ENCODE measurements around the gene DEDD.

The DEDD gene

DNA sequence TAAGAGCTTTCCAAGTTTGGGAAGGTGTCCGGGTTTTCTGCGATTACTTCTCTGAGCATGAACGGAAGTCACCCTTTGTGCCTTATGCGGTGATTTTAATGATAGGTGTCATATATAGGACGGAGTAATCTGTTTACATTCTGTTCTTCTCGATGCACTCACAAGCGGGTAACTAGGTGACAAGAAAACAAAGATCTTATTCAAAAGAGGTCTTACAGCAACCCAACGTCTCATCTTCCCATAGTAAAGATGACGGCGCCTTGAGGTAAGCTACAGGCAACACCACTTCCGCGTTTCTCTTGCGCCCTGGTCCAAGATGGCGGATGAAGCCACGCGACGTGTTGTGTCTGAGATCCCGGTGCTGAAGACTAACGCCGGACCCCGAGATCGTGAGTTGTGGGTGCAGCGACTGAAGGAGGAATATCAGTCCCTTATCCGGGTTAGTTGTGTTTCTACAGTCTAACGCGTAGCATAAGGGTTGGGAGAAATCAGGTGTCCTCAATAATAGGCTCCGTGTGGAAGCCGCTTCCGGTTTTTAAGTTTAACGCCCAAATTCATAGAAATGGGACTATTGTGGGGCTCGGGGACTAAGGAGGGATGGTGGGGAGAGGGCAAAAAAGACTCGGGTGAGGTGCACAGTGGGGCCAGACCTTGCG is 21.3 kb upstream of the DEDD start, which contains the start of gene UFC1:
UFC1 (plus strand) TSS at position 297 of the 656 bp plus-strand sequence; CDS start at position 317, 20 bp downstream.
- Mint-ChIP-seq H3K27ac (peak within 1 kb of the TSS; percentile 100), H3K4me1 (peaks cover 27% of the 10 kb centered on the region), H3K9me3 (no peaks in the 10 kb centered on the region), H3K4me3 (peak within 1 kb of the TSS; percentile 89 to 92), H3K27me3 (no peaks in the 10 kb centered on the region)
- ATAC-seq (peak; percentile 95), DNase-seq (peak; percentile 75 to 86)

DNA sequence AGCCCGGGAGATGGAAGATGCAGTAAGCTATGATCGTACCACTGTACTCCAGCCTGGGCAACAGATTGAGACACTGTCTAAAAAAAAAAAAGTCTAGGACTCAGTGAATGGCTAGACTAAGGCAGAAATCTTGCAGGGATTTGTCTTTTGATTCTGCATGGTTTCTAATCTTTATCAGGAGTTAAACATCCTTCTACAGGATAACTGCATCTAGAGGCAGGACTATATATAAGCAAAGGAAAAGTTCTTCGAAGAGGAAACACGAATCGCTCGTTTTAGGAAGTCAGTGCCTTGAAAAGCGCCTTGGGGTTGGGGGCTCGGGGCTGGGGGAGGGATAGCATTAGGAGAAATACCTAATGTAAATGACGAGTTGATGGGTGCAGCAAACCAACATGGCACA is 20.7 kb upstream of the DEDD start:
- no peak for ATAC-seq
- no peak for DNase-seq
- Mint-ChIP-seq H3K27ac (peak overlapping the region; percentile 87 to 100), H3K4me1 (peaks cover 20% of the 10 kb centered on the region), H3K27me3 (no peaks in the 10 kb centered on the region), H3K9me3 (no peaks in the 10 kb centered on the region), H3K4me3 (peak overlapping the region; percentile 89 to 92)

GRCh38 chr1:161145832-161146231 is 13.4 kb upstream of the DEDD start:
- Mint-ChIP-seq H3K4me1 (no peaks in the 10 kb centered on the region), H3K27me3 (no peaks in the 10 kb centered on the region), H3K9me3 (no peaks in the 10 kb centered on the region), H3K27ac (no peak overlapping the region), H3K4me3 (no peak overlapping the region)
- ATAC-seq = no peak
- no peak for DNase-seq

DNA sequence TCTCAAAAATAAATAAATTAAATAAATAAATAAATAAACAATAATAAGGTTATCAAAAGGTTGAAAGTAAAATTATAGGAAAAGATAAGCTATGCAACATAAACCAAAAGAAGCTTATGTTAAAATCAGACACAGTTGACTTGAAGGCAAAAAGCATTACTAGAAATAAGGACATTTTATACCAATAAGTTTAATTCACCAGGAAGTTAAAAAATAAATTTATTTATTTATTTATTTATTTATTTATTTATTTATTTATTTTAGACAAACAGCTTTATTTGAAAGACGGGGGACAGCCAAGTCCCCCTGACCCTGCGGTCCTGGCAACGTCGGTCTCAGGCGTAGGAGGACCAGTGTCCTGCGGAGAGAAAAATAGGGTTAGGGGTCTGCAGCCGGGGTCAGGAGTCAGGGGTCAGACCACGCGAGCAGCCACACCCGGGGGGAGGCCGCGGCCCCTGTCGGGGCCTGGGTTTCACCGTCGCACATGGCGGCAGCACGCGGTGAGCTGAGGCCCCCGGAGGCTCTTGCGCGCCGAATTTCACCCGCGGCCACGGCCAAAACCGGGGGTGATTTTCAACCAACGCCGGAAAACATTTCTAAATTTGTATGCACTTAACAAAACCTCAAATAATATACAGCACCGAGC is 8.4 kb upstream of the DEDD start:
- Mint-ChIP-seq H3K9me3 (no peaks in the 10 kb centered on the region), H3K27me3 (no peaks in the 10 kb centered on the region), H3K27ac (no peak overlapping the region), H3K4me1 (no peaks in the 10 kb centered on the region), H3K4me3 (no peak overlapping the region)
- ATAC-seq (no peak), DNase-seq (no peak)

GRCh38 chr1:161139766-161140165 is 7.3 kb upstream of the DEDD start:
- H3K27ac Mint-ChIP-seq = no peak overlapping the region
- no peaks in the 10 kb centered on the region for H3K27me3 Mint-ChIP-seq
- peaks cover 5% of the 10 kb centered on the region for H3K4me1 Mint-ChIP-seq
- no peak for ATAC-seq
- no peaks in the 10 kb centered on the region for H3K9me3 Mint-ChIP-seq
- DNase-seq = no peak
- no peak overlapping the region for H3K4me3 Mint-ChIP-seq

- DNase-seq = no peak
- peak overlapping the region in 1 of 2 donors; percentile 34 for H3K27ac Mint-ChIP-seq
- no peaks in the 10 kb centered on the region for H3K27me3 Mint-ChIP-seq
- no peak overlapping the region for H3K4me3 Mint-ChIP-seq
- H3K9me3 Mint-ChIP-seq = no peaks in the 10 kb centered on the region
- H3K4me1 Mint-ChIP-seq = peaks cover 6% of the 10 kb centered on the region
- ATAC-seq = no peak
Observed at GRCh38 chr1:161138431-161138830, 6.0 kb upstream of the DEDD start.

GRCh38 chr1:161137881-161138280 is 5.4 kb upstream of the DEDD start:
- Mint-ChIP-seq H3K9me3 (no peaks in the 10 kb centered on the region), H3K27ac (no peak overlapping the region), H3K4me3 (no peak overlapping the region), H3K4me1 (peaks cover 6% of the 10 kb centered on the region), H3K27me3 (no peaks in the 10 kb centered on the region)
- ATAC-seq = no peak
- no peak for DNase-seq

DNA sequence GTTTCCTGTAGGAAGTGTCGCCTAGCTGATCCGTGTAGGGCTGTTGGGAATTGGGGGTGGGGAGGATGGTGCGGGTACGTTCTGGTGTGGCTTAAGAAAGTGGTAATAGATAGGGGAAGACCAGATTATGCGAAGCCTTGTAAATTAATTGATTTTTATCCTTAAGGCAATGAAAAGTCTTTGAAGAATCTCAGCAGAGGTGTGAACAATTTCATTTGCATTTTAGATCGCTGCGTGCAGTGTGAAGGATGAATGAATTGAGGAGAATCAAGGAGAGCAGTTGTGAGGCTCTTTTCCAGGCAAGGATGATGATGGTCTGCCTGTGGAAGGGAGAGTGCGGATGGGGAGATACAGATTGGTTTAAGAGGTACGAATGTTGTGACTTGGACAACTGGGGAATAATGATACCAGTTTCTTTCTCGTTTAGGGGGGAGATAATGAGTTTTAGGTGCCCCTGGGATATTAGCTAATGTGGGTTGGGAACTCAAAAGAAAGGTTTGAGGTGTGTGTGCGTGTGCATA is 813 bp upstream of the DEDD start:
- no peak overlapping the region for H3K4me3 Mint-ChIP-seq
- peaks cover 42% of the 10 kb centered on the region for H3K4me1 Mint-ChIP-seq
- no peaks in the 10 kb centered on the region for H3K9me3 Mint-ChIP-seq

DNA sequence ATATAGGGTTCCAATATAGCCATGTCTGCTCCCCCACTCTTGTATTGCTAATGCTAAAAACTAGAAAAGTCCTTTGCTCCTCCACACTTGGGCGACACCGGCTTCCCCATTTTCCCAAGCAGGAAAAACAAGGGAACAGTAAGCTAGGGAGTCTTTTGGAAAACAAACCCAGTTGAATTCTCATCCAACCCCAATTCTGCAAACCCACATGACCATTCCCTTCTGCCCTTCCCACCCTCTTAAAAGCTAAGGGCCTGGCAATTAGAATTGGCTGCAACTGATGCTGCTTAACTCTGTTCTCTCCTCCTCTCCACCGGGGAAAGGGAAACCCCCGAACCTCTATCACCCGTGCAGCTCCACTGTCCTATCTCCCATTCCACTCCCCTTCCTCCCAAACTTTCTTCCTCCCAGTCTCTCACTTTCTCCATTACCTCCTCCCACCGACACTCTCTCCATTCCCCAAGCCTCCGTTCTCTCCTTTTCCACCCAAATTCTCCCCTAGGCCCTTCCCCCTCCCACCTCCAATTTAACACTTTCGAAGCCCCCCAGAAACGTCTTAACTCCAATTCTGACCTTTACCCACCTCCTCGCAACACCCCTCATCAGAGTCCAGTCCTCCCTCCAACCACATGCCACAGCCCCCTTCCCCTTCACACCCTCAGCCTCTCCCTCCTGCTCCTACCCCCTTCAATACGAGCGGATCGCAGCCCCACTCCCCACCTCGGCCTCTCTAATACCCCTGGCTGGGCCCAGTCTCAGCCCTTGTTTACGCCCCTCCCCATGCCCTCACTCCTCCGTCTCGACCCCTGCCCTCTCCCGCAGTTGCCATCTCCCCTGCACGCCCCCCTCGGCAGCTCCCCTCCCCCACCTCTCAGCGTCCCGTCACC is 701 bp downstream of the DEDD start:
- peak; percentile 44 for ATAC-seq
- H3K4me1 Mint-ChIP-seq = peaks cover 57% of the 10 kb centered on the region

More for the DNA sequence above, 813 bp upstream of the DEDD start:
- no peak overlapping the region for H3K27ac Mint-ChIP-seq
- ATAC-seq (no peak), DNase-seq (no peak)
- H3K27me3 Mint-ChIP-seq = no peaks in the 10 kb centered on the region

GRCh38 chr1:161130266-161130665 is 2.2 kb downstream of the DEDD start:
- Mint-ChIP-seq H3K27me3 (no peaks in the 10 kb centered on the region), H3K27ac (no peak overlapping the region), H3K9me3 (no peaks in the 10 kb centered on the region), H3K4me3 (no peak overlapping the region), H3K4me1 (peaks cover 60% of the 10 kb centered on the region)
- DNase-seq (no peak), ATAC-seq (no peak)

More for the DNA sequence above, 701 bp downstream of the DEDD start:
- no peak overlapping the region for H3K4me3 Mint-ChIP-seq
- DNase-seq = no peak
- H3K9me3 Mint-ChIP-seq = no peaks in the 10 kb centered on the region
- no peaks in the 10 kb centered on the region for H3K27me3 Mint-ChIP-seq
- H3K27ac Mint-ChIP-seq = peak overlapping the region; percentile 4 to 85

GRCh38 chr1:161128591-161129420 is 3.7 kb downstream of the DEDD start:
- H3K27me3 Mint-ChIP-seq = no peaks in the 10 kb centered on the region
- H3K9me3 Mint-ChIP-seq = no peaks in the 10 kb centered on the region
- H3K27ac Mint-ChIP-seq = no peak overlapping the region
- H3K4me3 Mint-ChIP-seq = no peak overlapping the region
- ATAC-seq (no peak), DNase-seq (no peak)
- H3K4me1 Mint-ChIP-seq = peaks cover 55% of the 10 kb centered on the region

GRCh38 chr1:161127649-161128048 is 4.8 kb downstream of the DEDD start:
- H3K27ac Mint-ChIP-seq = peak overlapping the region in 1 of 2 donors; percentile 77
- H3K27me3 Mint-ChIP-seq = no peaks in the 10 kb centered on the region
- H3K4me3 Mint-ChIP-seq = no peak overlapping the region
- H3K4me1 Mint-ChIP-seq = peaks cover 55% of the 10 kb centered on the region
- no peak for DNase-seq
- no peaks in the 10 kb centered on the region for H3K9me3 Mint-ChIP-seq
- no peak for ATAC-seq

DNA sequence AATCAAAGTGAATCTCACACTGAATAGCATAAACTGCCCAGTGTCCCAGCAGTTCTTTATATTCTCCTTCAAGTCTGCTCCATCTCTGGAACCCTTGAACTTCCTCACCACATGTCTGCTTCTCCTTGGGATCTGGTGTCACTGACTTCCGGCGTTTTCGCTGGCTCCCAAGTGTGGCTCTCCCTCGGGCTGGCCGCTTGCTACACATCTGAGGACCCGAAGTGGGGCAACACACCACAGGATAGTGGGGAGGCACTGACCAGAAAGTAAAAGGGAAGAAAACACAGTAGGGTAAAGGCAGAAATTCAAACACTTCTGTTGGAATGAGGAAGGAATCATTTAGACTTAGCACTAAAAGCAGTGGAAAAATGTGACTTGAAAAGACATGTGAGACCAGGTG is 9.5 kb downstream of the DEDD start:
- no peaks in the 10 kb centered on the region for H3K27me3 Mint-ChIP-seq
- no peak for DNase-seq
- no peaks in the 10 kb centered on the region for H3K9me3 Mint-ChIP-seq
- peaks cover 53% of the 10 kb centered on the region for H3K4me1 Mint-ChIP-seq
- H3K4me3 Mint-ChIP-seq = no peak overlapping the region
- ATAC-seq = no peak
- no peak overlapping the region for H3K27ac Mint-ChIP-seq

GRCh38 chr1:161121834-161122233 is 10.6 kb downstream of the DEDD start:
- no peaks in the 10 kb centered on the region for H3K9me3 Mint-ChIP-seq
- no peak overlapping the region for H3K27ac Mint-ChIP-seq
- H3K27me3 Mint-ChIP-seq = no peaks in the 10 kb centered on the region
- DNase-seq (no peak), ATAC-seq (no peak)
- H3K4me1 Mint-ChIP-seq = peaks cover 46% of the 10 kb centered on the region
- no peak overlapping the region for H3K4me3 Mint-ChIP-seq
